Stimulated activated naive CD8-positive, alpha-beta T cell treated with anti-CD3 and anti-CD28 coated beads, Interleukin-15, Interleukin-2, amounts not matched to agents 100 ng/mL and 50 ng/mL, for 24 hours (primary cell): ENCODE results near the gene GTF3C5.

Experiments used
- H3K27ac Mint-ChIP-seq: one replicate; pipeline ENCODE4 v1.8.0; 2021; ENCODE audit warnings: mild to moderate bottlenecking, mixed read lengths
- H3K27me3 Mint-ChIP-seq: one replicate; pipeline ENCODE4 v1.8.0; 2021; ENCODE audit warnings: mixed read lengths
- H3K36me3 Mint-ChIP-seq: one replicate; pipeline ENCODE4 v1.8.0; 2021; ENCODE audit warnings: low read depth, mixed read lengths
- H3K4me1 Mint-ChIP-seq: one replicate; pipeline ENCODE4 v1.8.0; 2021; ENCODE audit warnings: low read depth, mixed read lengths
- H3K4me3 Mint-ChIP-seq: one replicate; pipeline ENCODE4 v1.8.0; 2021; ENCODE audit warnings: mild to moderate bottlenecking, mixed read lengths
- H3K9me3 Mint-ChIP-seq: one replicate; pipeline ENCODE4 v1.8.0; 2021; ENCODE audit warnings: mixed read lengths

GTF3C5 gene

GRCh38 chr9:133004091-133004998, 26.5 kb upstream of the GTF3C5 start:
- no peak overlapping the region for H3K27ac Mint-ChIP-seq
- H3K9me3 Mint-ChIP-seq, result no peaks in the 10 kb centered on the region
- no peaks in the 10 kb centered on the region for H3K36me3 Mint-ChIP-seq
- no peaks in the 10 kb centered on the region for H3K4me1 Mint-ChIP-seq
- peaks cover 47% of the 10 kb centered on the region for H3K27me3 Mint-ChIP-seq
- H3K4me3 Mint-ChIP-seq, result no peak overlapping the region

DNA sequence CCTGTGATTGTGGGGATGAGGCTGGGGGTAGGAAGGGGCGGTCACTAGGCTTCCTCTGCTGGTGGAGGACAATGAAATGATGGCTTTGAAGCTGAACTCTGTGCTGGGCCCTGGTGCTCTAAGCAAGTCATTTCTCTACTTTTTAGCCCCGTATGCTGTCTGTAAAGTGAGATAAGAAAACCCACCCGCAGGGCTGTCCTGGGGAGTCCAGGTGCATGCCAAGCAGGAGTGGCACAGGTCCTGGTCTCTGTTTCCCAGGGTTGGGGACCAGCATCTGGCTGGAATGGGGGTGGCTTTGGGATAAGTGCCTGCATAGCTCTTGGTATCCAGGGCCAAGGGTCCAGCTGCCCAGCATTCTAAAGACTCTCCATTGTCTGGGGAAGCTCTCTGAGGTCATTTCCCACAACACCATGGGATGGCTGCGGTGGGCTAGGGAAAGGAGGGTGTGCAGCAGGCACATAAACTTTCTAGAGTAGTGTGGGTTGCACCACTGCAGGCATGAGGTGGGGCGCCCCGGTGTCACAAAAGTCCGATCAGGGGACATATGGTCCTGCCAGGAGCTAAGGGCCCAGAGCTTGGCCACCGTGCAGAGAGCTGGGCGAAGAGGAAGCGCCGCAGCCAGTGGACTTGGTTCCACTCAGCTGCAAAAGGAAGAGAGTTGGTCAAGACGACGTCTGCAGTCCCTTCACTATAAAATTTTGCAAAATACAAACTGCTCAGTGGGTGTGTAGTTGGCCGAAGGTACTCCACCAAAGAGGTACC, 25.6 kb upstream of the GTF3C5 start:
- H3K4me3 Mint-ChIP-seq, result no peak overlapping the region
- H3K4me1 Mint-ChIP-seq, result no peaks in the 10 kb centered on the region
- no peak overlapping the region for H3K27ac Mint-ChIP-seq
- no peaks in the 10 kb centered on the region for H3K9me3 Mint-ChIP-seq
- H3K36me3 Mint-ChIP-seq, result no peaks in the 10 kb centered on the region
- peaks cover 46% of the 10 kb centered on the region for H3K27me3 Mint-ChIP-seq

GRCh38 chr9:133005957-133006356, 24.8 kb upstream of the GTF3C5 start:
- Mint-ChIP-seq H3K4me1 (no peaks in the 10 kb centered on the region), H3K9me3 (no peaks in the 10 kb centered on the region), H3K27me3 (peaks cover 41% of the 10 kb centered on the region), H3K36me3 (no peaks in the 10 kb centered on the region), H3K4me3 (no peak overlapping the region), H3K27ac (no peak overlapping the region)

DNA sequence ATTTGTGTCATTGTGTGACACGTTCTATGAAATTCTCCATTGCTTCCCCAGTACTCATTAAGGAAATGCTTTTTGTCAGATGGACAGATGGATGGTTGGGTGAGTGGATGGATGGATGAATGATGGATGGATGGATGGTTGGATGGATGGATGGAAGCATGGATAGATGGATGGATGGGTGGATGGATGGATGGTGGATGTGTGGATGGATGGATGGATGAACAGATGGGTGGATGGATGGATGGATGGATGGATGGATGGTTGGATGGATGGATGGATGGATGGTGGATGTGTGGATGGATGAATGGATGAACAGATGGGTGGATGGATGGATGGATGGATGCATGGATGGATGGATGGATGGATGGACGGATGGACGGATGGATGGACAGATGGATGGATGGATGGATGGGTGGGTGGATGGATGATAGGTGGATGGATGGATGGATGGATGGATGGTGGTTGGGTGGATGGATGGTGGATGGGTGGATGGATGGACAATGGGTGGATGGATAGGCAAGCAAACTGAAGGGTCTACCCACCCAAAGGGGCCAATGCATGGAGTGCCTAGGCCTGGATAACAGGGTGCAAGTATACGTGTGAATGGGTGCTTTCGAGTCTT, 24.0 kb upstream of the GTF3C5 start:
- no peak overlapping the region for H3K4me3 Mint-ChIP-seq
- H3K9me3 Mint-ChIP-seq, result no peaks in the 10 kb centered on the region
- H3K27me3 Mint-ChIP-seq, result peaks cover 45% of the 10 kb centered on the region
- H3K36me3 Mint-ChIP-seq, result no peaks in the 10 kb centered on the region
- H3K27ac Mint-ChIP-seq, result no peak overlapping the region
- no peaks in the 10 kb centered on the region for H3K4me1 Mint-ChIP-seq

GRCh38 chr9:133008406-133008805, 22.4 kb upstream of the GTF3C5 start:
- Mint-ChIP-seq H3K9me3 (no peaks in the 10 kb centered on the region), H3K36me3 (no peaks in the 10 kb centered on the region), H3K4me1 (no peaks in the 10 kb centered on the region), H3K4me3 (no peak overlapping the region), H3K27me3 (peaks cover 33% of the 10 kb centered on the region), H3K27ac (no peak overlapping the region)

DNA sequence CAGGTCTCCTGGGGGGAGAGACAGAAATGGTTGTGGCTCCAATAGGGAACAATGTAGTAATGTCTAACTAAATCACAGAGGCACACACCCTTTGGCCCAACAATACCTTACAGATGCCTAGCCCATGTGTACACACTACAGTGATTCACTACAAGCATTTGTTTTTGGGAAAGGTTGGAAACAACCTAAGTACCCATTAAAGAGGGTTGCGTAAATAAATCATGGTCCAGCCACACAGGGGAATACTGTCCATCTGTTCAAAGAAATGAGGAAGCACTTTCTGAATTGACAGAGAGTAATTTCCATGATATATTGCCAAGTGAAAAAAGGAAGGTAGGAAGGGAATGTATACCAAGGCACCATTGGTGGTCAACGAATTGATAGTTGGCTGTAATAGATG, 22.0 kb upstream of the GTF3C5 start:
- Mint-ChIP-seq H3K4me3 (no peak overlapping the region), H3K9me3 (no peaks in the 10 kb centered on the region), H3K27ac (no peak overlapping the region), H3K4me1 (no peaks in the 10 kb centered on the region), H3K27me3 (peaks cover 31% of the 10 kb centered on the region), H3K36me3 (no peaks in the 10 kb centered on the region)

DNA sequence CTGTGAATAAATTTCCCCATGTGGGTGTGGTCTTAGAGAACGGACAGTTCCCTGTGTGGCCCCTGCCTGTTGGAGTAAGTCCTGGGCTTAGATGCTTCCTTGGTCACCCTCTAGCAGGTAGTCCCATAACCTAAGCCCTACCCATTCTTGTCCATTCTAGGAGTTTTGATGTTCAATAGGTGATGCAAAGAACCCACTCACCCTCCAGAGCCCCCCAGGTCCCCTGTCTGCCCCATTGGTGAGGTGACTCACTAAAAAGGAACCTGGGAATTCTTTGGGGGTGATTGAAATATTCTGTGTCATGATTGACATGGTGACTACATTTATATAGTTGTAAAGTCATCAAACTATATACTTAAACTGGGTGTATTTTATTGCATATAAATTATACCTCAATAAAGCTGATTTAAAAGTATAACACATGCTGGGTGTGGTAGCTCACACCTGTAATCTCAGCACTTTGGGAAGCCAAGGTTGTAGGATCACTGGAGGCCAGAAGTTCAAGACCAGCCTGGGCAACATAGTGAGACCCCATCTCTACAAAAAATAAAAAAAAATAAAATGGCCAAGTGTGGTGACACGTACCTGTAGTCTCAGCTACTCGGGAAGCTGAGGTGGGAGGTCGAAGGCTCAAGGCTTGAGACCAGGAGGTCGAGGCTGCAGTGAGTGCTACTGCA, 20.8 kb upstream of the GTF3C5 start:
- H3K36me3 Mint-ChIP-seq, result peaks cover under 1% of the 10 kb centered on the region
- no peaks in the 10 kb centered on the region for H3K4me1 Mint-ChIP-seq
- peaks cover 27% of the 10 kb centered on the region for H3K27me3 Mint-ChIP-seq
- peaks cover under 1% of the 10 kb centered on the region for H3K9me3 Mint-ChIP-seq
- no peak overlapping the region for H3K4me3 Mint-ChIP-seq
- H3K27ac Mint-ChIP-seq, result no peak overlapping the region

GRCh38 chr9:133014696-133015095, 16.1 kb upstream of the GTF3C5 start:
- Mint-ChIP-seq H3K27ac (no peak overlapping the region), H3K27me3 (peaks cover 19% of the 10 kb centered on the region), H3K4me1 (no peaks in the 10 kb centered on the region), H3K9me3 (peaks cover 6% of the 10 kb centered on the region), H3K36me3 (peaks cover 5% of the 10 kb centered on the region), H3K4me3 (no peak overlapping the region)

DNA sequence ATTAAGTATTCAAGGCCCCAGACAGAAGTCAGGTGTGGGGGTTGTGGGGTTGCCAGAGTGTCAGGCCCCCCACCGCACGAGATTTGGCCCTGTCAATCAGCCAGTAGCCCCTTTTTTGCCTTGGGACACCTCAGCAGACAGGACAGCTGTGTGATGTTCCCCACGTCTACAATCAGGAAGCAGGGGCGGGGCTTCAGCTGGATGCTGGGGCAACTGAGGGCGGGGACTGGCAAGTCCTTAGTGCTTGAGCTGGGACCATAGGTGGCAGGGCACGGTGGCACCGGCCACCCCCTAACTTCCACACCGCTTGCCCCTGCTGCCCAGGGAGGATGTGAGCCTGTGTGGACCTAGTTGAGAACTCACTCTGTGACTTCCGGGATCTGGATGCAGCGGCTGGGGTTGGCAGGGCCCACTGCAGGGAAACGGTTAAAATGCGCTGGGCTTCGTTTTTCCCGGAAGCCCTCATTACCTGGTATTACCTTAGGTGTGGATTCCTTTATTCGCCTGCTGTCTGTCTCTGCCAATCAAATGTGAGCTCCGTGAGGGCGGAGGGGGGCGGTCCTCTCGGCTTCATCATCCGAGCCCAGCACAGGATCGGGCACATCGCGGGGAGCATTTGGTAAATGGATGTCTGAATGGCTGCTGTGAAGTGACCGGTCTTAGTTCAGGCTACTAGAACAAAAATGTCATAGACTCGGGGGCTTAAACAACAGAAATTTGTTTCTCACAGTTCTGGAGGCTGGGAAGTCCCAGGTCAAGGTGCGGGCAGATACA, 7.5 kb upstream of the GTF3C5 start:
- Mint-ChIP-seq H3K27me3 (no peaks in the 10 kb centered on the region), H3K4me1 (peaks cover 21% of the 10 kb centered on the region), H3K9me3 (no peaks in the 10 kb centered on the region), H3K27ac (peak overlapping the region; percentile 61), H3K36me3 (no peaks in the 10 kb centered on the region), H3K4me3 (peak overlapping the region; percentile 26)

DNA sequence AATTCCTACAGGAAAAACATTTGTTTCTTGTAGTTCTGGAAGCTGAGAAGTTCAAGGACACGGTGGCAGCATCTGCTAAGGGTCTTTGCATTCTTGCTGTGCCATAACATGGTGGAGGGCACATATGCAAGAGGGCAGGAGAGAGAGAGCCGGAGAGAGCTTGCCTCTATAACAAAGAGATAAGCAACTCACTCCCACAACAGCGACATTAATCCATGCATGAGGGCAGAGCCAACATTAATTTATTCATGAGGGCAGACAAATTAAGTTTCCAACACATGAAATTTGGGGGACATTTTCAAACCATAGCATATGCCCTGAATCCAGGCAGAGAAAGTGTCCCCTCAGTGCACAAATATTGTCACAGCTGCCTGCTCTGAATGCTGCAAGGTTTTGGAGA, 4.4 kb upstream of the GTF3C5 start:
- peaks cover 34% of the 10 kb centered on the region for H3K4me1 Mint-ChIP-seq
- no peak overlapping the region for H3K4me3 Mint-ChIP-seq
- peaks cover under 1% of the 10 kb centered on the region for H3K36me3 Mint-ChIP-seq
- H3K27ac Mint-ChIP-seq, result no peak overlapping the region
- H3K27me3 Mint-ChIP-seq, result no peaks in the 10 kb centered on the region
- H3K9me3 Mint-ChIP-seq, result no peaks in the 10 kb centered on the region

- Mint-ChIP-seq H3K4me1 (peaks cover 40% of the 10 kb centered on the region), H3K27ac (peak overlapping the region; percentile 34), H3K4me3 (no peak overlapping the region), H3K36me3 (peaks cover 7% of the 10 kb centered on the region), H3K9me3 (no peaks in the 10 kb centered on the region), H3K27me3 (no peaks in the 10 kb centered on the region)
Measured at GRCh38 chr9:133027134-133027533, 3.7 kb upstream of the GTF3C5 start.

DNA sequence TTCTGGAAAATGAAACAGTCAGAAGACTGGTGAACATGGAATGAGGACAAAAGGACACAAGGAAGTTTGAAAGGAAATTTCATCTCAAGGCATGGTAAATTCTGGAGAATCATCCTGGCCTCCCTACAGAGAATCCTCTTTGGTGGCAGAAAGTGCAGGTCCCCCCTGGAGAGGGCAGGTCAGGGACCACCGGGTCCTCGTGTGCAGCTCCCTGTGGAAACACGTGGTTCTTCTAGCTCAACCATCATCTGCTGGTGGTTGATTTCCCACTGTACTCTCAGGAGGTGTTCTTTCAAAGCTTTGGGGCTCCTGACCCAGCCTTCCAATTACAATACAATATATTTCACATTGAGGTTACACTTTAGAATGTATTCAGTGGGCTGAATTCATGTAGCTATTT, 2.6 kb upstream of the GTF3C5 start:
- H3K36me3 Mint-ChIP-seq, result peaks cover 16% of the 10 kb centered on the region
- peak overlapping the region; percentile 33 for H3K4me3 Mint-ChIP-seq
- H3K4me1 Mint-ChIP-seq, result peaks cover 41% of the 10 kb centered on the region
- H3K9me3 Mint-ChIP-seq, result no peaks in the 10 kb centered on the region
- no peaks in the 10 kb centered on the region for H3K27me3 Mint-ChIP-seq
- H3K27ac Mint-ChIP-seq, result peak overlapping the region; percentile 3

DNA sequence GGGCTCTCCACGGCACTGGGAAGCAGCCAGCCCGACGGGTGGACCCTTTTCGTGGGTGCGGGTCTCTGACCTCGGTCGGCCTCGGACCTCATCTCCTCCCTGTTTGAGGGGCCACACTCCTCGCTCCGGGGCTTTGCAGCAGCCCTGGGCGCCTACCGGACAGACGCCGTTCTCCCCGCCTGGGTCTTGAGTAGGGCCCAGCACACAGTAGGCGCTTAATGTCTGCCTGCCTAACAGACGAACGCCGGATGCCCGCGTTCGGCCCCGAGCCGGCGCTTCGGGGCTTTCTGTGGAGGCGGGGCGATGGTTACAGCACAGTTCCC, 842 bp upstream of the GTF3C5 start:
- Mint-ChIP-seq H3K27ac (peak overlapping the region; percentile 93), H3K4me1 (peaks cover 47% of the 10 kb centered on the region), H3K27me3 (no peaks in the 10 kb centered on the region), H3K36me3 (peaks cover 16% of the 10 kb centered on the region), H3K9me3 (no peaks in the 10 kb centered on the region), H3K4me3 (peak overlapping the region; percentile 92)

GRCh38 chr9:133031130-133031422, 279 bp downstream of the GTF3C5 start:
- Mint-ChIP-seq H3K4me3 (peak overlapping the region; percentile 92), H3K27me3 (no peaks in the 10 kb centered on the region), H3K4me1 (peaks cover 47% of the 10 kb centered on the region), H3K36me3 (peaks cover 16% of the 10 kb centered on the region), H3K9me3 (no peaks in the 10 kb centered on the region), H3K27ac (peak overlapping the region; percentile 93)
